Vagina (tissue), 2 donors: ENCODE results near the gene KNSTRN. TPM values are rescaled to one million over a fixed set of nuclear protein-coding genes. Genes with fewer than 3 reads are reported as not detected.

Source experiments
- DNase-seq, 2 donors: peaks; one replicate each; pipeline ENCODE4 v3.0.0-alpha.2; 2017; ENCODE audit errors: extremely low spot score in 2 of 2
- H3K27ac ChIP-seq: fragments of 200-600 bp; sonication (generic); one replicate; pipeline ENCODE4 v1.5.1; 2019
- H3K27me3 ChIP-seq: fragments of 200-600 bp; sonication (generic); one replicate; pipeline ENCODE4 v1.5.1; 2019
- H3K36me3 ChIP-seq, 2 donors: fragments of 200-600 bp; sonication (generic); one replicate each; pipeline ENCODE4 v1.5.1; 2017 to 2019
- H3K4me1 ChIP-seq: fragments of 200-600 bp; sonication (generic); one replicate; pipeline ENCODE4 v1.5.1; 2019
- H3K4me3 ChIP-seq, 2 donors: fragments of 200-600 bp; sonication (generic); 1 replicate in 1 of 2; 2 replicates in 1 of 2; pipeline ENCODE4 v1.5.1; 2016 to 2019
- H3K9me3 ChIP-seq: fragments of 200-600 bp; sonication (generic); one replicate; pipeline ENCODE4 v1.5.1; 2019
- CTCF ChIP-seq, 3 experiments: fragments of 450-650 bp in 2 of 3; fragments of 200-600 bp in 1 of 3; sonication (generic) in 1 of 3; IDR thresholded peaks; one replicate each; pipeline ENCODE4 v1.5.1; 2017 to 2019; ENCODE audit warnings: antibody characterized with exemption in 3 of 3, mild to moderate bottlenecking in 2 of 3, moderate library complexity in 2 of 3
- POLR2A ChIP-seq, 2 donors: fragments of 450-650 bp; IDR thresholded peaks; one replicate each; pipeline ENCODE4 v1.6.1; 2017; ENCODE audit warnings: antibody characterized with exemption in 2 of 2, mild to moderate bottlenecking in 2 of 2, moderate library complexity in 2 of 2
- POLR2AphosphoS5 ChIP-seq, 2 donors: sonication (generic); formaldehyde crosslinking; IDR thresholded peaks; one replicate each; pipeline ENCODE4 v1.9.0; 2017; ENCODE audit warnings: antibody characterized with exemption in 2 of 2, mild to moderate bottlenecking in 2 of 2, low read depth in 1 of 2; ENCODE audit not compliant: insufficient read depth in 1 of 2
- intact Hi-C: fragments of 100-400 bp; cut with DNase I; formaldehyde crosslinking; loops from one replicate; pipeline ENCODE4 v1.15.1; 2023
- total RNA-seq: library from RNA; depleted of rRNA; stranded (reverse); fragments of >200 nt; gene quantifications from one replicate; pipeline ENCODE4 v1.2.3, GENCODE V29; 2016

Gene KNSTRN
- total RNA-seq, 1 donor from 2014 or later, result 13.5 TPM

- Histone ChIP-seq H3K27me3 (no peaks in the 10 kb centered on the region), H3K4me3 (no peak overlapping the region), H3K9me3 (no peaks in the 10 kb centered on the region), H3K27ac (no peak overlapping the region), H3K4me1 (peaks cover 14% of the 10 kb centered on the region), H3K36me3 (no peaks in the 10 kb centered on the region)
- no peak for TF ChIP-seq POLR2A (IDR thresholded peaks at IDR 0.05)
- TF ChIP-seq CTCF (IDR thresholded peaks at IDR 0.05), result no peak
- TF ChIP-seq POLR2AphosphoS5 (IDR thresholded peaks at IDR 0.05; ENCODE audit: insufficient read depth in 1 of 2, low read depth in 1 of 2), result no peak
- intact Hi-C loops, result no loop called here
- DNase-seq, result no peak
These were observed 27.9 kb upstream of the KNSTRN start for GRCh38 chr15:40354408-40355171.

- DNase-seq, result no peak
- Histone ChIP-seq H3K36me3 (no peaks in the 10 kb centered on the region), H3K9me3 (no peaks in the 10 kb centered on the region), H3K4me1 (peaks cover 14% of the 10 kb centered on the region), H3K27ac (no peak overlapping the region), H3K4me3 (no peak overlapping the region), H3K27me3 (no peaks in the 10 kb centered on the region)
- intact Hi-C loops, result no loop called here
- no peak for TF ChIP-seq POLR2A (IDR thresholded peaks at IDR 0.05)
- TF ChIP-seq CTCF (IDR thresholded peaks at IDR 0.05), result no peak
- TF ChIP-seq POLR2AphosphoS5 (IDR thresholded peaks at IDR 0.05; ENCODE audit: insufficient read depth in 1 of 2, low read depth in 1 of 2), result no peak
These were observed 26.4 kb upstream of the KNSTRN start for GRCh38 chr15:40355976-40356585.

- Histone ChIP-seq H3K4me1 (peaks cover 14% of the 10 kb centered on the region), H3K4me3 (no peak overlapping the region), H3K9me3 (no peaks in the 10 kb centered on the region), H3K27ac (no peak overlapping the region), H3K36me3 (no peaks in the 10 kb centered on the region), H3K27me3 (no peaks in the 10 kb centered on the region)
- TF ChIP-seq POLR2AphosphoS5 (IDR thresholded peaks at IDR 0.05; ENCODE audit: insufficient read depth in 1 of 2, low read depth in 1 of 2), result no peak
- no peak for TF ChIP-seq CTCF (IDR thresholded peaks at IDR 0.05)
- no peak for TF ChIP-seq POLR2A (IDR thresholded peaks at IDR 0.05)
- DNase-seq, result no peak
- intact Hi-C loops, result no loop called here
These were observed 25.3 kb upstream of the KNSTRN start for GRCh38 chr15:40357246-40357645.

GRCh38 chr15:40357723-40358470 lies 24.6 kb upstream of the KNSTRN start, which contains the start of gene DISP2:
Gene DISP2 (plus strand): TSS chr15:40358219. CDS start chr15:40358322, 103 bp downstream.
- no peak for DNase-seq
- TF ChIP-seq POLR2AphosphoS5 (IDR thresholded peaks at IDR 0.05; ENCODE audit: insufficient read depth in 1 of 2, low read depth in 1 of 2) (no peak), CTCF (IDR thresholded peaks at IDR 0.05) (no peak), POLR2A (IDR thresholded peaks at IDR 0.05) (no peak)
- no peak within 1 kb of the TSS for H3K27ac ChIP-seq
- peak within 1 kb of the TSS; percentile 48 to 53 for H3K4me3 ChIP-seq
- no peaks in the 10 kb centered on the region for H3K36me3 ChIP-seq
- no peaks in the 10 kb centered on the region for H3K27me3 ChIP-seq
- H3K4me1 ChIP-seq, result peaks cover 14% of the 10 kb centered on the region
- H3K9me3 ChIP-seq, result no peaks in the 10 kb centered on the region
- intact Hi-C loops, result no loop called here
